Suppressor macrophage treated with lipopolysaccharide for 1 hour (primary cell): ENCODE results near the gene UPK3A.

Experiments
- DNase-seq, 3 donors: peaks; one replicate each; pipeline ENCODE4 v3.0.0-alpha.2; 2020 to 2022

UPK3A gene

DNA sequence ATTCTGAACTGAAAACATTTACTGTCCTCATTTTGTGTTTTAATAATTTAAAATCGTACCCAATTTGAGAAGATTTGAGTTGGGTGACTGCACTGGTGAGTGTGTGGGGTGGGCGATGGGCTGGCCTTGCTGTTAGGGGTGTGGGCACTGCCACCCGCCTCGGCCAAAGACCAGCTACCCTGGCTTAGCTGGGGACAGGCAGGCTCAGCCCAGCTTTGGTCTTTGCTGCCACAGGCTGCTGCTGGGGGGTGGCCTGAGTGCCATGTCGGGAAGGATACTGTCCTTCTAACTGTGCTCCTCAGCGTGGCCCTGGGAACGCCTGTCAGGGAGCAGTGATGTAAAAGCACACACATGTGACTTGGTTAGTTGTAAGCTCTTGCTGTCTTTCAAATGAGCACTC, 47.3 kb downstream of the UPK3A start:
- DNase-seq: no peak

DNA sequence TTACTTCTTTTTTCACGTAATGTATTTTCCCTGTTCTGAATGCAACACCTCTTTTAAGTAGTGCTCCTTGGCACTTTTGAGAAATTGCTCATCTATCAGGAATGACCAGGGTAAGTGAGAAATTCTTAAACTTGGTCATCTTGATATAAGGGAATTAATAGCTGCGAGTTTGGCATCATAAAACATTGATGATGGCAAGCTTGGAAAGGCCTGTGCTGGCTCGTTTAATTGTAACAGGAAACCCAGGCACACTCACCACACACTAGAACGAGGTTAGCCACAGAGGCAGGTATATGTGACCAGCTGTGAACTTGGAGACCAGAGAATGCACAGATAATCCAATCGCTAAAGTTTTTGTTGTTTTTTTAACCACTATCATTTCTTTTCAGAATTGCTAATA, 49.3 kb downstream of the UPK3A start:
- DNase-seq: no peak

DNA sequence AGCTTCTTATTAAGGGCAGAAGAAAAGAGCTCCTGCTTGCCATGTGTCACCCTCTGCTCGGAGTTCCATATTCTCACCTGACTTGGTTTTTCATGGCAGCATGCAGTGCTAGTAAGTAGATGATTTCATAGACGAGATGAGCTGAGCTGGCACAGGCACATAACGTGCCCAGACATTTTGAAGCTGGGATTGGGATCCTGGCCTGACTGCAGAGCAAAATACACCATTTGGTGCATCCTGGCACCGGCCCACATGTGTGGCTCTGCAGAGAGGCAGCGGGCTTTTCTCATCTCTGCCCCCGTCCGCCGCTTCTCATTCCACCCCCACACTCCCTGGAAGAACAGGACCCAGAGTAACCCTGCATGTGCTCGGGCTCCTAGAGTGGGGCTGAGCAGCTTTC, 49.8 kb downstream of the UPK3A start:
- no peak for DNase-seq

GRCh38 chr22:45335021-45335818, 50.5 kb downstream of the UPK3A start:
- no peak for DNase-seq

DNA sequence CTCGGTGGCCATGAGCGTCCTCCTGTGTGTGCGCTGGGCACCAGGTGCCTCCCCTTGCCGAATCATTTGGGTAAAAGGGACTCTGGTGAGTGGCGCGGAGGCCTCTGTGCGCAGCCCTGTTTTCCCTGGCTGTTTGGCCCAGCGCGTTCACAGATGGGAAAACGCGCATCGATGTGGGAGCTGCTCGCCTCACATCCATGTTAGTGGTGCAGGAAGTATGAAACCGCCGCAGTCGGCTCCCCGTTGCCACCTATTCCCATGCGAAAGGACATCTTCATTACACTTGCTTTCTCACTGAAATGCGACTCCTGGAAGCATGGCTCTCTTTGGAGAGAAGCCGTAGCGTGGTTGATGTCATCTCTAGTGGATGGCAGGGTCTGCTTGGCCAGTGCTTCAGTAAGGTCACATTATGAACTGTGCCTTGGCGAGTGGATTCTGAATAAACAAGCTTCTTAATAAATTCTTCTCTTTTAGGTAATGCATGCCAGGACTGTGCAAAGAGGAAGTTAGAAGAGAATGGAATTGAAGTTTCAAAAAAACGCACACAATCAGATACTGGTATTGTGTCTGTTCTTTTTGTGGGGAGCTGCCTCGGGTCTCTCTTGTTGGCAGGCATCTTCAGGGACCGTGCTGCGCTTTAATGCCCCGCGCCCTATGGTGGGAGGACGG, 51.2 kb downstream of the UPK3A start:
- no peak for DNase-seq

DNA sequence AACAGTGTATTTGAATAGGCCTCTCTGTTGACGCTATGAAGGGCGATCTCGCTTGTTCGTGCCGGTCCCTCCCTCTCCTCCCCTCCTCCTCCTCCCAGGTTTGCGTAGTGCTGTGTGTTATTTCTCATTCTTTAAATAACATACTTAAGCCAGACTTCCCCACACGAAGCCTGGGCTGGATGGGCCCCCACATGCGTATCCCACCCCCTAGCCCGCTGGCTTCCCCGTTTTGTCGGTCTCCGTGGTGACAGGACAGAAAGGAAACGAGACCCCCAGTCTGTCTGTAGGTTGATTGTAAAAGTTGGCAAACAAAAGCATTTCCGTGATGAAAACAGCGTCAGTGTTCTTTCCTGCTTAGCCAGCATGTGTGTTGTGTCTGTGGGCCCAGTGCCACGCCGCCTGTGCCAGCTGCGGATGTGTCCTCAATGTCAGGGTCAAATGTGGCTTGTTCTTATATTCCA, 52.3 kb downstream of the UPK3A start:
- no peak for DNase-seq

DNA sequence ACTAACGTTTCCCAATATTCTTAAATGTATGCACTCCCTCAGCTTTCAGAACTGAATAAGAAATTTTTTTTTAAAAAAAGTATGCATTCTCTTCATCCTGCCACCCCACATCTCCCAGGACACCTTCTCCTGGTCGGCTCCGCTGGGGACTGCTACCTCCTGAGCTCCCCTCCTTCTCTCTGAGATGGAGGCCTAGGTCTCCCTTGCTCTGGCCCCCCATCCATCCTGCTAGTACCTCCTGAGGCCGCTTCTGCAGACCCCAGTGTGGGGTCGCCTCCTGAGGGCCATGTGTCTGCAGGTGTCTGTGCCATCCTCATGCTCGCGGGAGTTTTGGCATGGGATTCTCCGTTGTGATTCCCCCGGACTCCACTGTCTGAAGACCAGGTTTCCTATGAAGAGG, 52.8 kb downstream of the UPK3A start:
- no peak for DNase-seq

GRCh38 chr22:45338795-45339194, 54.0 kb downstream of the UPK3A start:
- no peak for DNase-seq

GRCh38 chr22:45340323-45340722, 55.6 kb downstream of the UPK3A start:
- DNase-seq: no peak

DNA sequence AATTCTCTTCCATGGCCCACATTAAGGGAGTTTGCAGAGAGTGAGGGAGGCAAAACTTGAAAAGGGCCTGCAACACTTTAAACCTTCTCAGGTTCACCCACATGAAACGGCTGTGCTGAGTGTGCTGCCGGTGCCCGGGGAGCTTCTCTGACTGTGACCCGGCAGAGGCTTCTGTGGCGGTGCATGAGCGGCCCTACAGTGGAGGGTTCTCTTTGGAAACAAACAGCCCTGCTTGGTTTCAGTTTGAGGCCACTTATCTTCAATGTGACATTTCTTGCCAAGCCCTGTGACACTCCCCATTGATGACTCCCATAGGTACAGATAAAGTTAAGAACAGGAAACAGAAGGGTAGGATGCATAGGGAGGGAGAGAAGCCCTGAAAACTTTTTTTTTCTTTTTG, 56.7 kb downstream of the UPK3A start:
- DNase-seq: no peak

DNA sequence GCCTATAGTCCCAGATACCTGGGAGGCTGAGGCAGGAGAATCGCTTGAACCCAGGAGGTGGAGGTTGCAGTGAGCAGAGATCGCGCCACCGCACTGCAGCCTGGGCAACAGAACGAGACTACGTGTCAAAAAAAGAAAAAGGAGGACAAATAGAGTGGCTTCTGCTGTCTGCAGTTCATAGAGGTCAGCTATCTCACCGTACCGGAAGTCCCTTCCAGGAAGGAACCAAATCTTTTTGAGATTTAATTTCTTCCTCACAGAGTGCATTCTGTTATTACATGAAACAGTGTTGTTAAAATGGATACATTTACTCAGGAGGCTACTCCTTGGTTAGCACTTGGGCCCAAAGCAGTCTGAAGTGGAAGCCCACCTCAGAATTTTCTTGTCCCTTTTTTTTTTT, 58.4 kb downstream of the UPK3A start:
- no peak for DNase-seq

GRCh38 chr22:45344334-45344733, 59.6 kb downstream of the UPK3A start:
- peak in 2 of 3 donors; percentile 41 to 46 for DNase-seq
